Measurements from ENCODE around the gene ERC2.

DNA sequence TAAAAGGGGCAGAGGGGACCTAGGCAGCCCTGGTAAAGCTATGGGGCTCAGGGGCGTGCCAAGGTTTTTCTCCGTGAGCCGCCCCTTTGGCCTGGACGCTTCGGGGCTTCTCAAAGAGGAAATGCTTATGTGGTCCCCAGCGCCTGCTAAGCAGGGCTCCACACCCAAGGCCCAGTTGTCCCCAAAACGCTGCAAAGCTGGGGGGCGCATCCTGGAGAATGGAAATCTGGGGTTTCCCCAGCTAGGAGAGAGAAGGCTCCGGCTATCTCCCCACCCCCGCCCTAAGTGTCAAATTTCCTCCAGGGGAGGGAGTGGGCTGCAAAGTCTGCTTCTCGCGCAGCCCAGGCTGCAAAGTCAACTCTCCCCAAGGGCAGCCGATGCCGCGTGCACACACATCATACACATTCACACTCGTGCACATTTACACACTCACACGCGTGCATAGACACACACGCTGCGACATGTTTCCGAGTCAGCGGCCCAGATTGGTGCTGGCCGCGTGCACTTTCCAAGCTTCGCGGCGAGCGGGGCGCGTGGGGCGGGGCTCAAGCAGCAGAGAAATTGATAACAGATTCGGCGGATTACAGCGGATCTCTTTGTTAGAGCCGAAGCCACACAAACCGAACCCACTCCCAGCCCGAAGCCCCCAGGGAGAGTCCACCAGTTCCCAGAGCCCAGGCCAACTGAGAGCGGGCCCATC lies 985.6 kb downstream of the ERC2 start:
- no peak for TF ChIP-seq CTCF (IDR thresholded peaks at IDR 0.05)
- TF ChIP-seq POLR2AphosphoS5 (IDR thresholded peaks at IDR 0.05) = no peak
- no peak for TF ChIP-seq POLR2A (IDR thresholded peaks at IDR 0.05)
